ENCODE measurements around the gene CTDSP1.

- no peak for TF ChIP-seq CTCF (IDR thresholded peaks at IDR 0.05)
- peak; percentile 67 to 90 for TF ChIP-seq POLR2A (IDR thresholded peaks at IDR 0.05)
- peak; percentile 64 to 94 for TF ChIP-seq EP300 (IDR thresholded peaks at IDR 0.05)
Measured at GRCh38 chr2:218367415-218368149, 32.1 kb upstream of the CTDSP1 start.

Measured in tibial nerve (tissue), 4 donors.